HFF-Myc (cell line): ENCODE results near the gene ASTN1.

Experiments used
- DNase-seq: peaks from one replicate; pipeline ENCODE4 v3.0.0-alpha.2; 2011; ENCODE audit warnings: low read depth; ENCODE audit errors: extremely low read depth
- H3K4me3 ChIP-seq: replicated peaks from 2 replicates; pipeline ENCODE4 v1.5.1; 2011; ENCODE audit warnings: low read depth, mild to moderate bottlenecking, control low read depth, low read length
- CTCF ChIP-seq: IDR thresholded peaks from 2 replicates; pipeline ENCODE4 v1.5.1; 2012; ENCODE audit warnings: mild to moderate bottlenecking, low read depth, low read length, control low read depth; ENCODE audit errors: missing control alignments

The ASTN1 gene

GRCh38 chr1:176923283-176923682 lies 241.2 kb downstream of the ASTN1 start:
- no peak overlapping the region for H3K4me3 ChIP-seq
- no peak for DNase-seq
- no peak for TF ChIP-seq CTCF

GRCh38 chr1:176919386-176920378 lies 244.8 kb downstream of the ASTN1 start:
- TF ChIP-seq CTCF, result no peak
- no peak overlapping the region for H3K4me3 ChIP-seq
- DNase-seq, result no peak

GRCh38 chr1:176905648-176906047 lies 258.9 kb downstream of the ASTN1 start:
- no peak overlapping the region for H3K4me3 ChIP-seq
- DNase-seq, result no peak
- TF ChIP-seq CTCF, result no peak

GRCh38 chr1:176904057-176904751 lies 260.3 kb downstream of the ASTN1 start:
- no peak overlapping the region for H3K4me3 ChIP-seq
- no peak for TF ChIP-seq CTCF
- no peak for DNase-seq

GRCh38 chr1:176903474-176903873 lies 261.0 kb downstream of the ASTN1 start:
- TF ChIP-seq CTCF, result no peak
- no peak for DNase-seq
- H3K4me3 ChIP-seq, result no peak overlapping the region

GRCh38 chr1:176899321-176899720 lies 265.2 kb downstream of the ASTN1 start:
- no peak for TF ChIP-seq CTCF
- no peak overlapping the region for H3K4me3 ChIP-seq
- DNase-seq, result no peak
